Left ventricle myocardium inferior (tissue), 1 donor: ENCODE measurements around the gene SERGEF. TPM values are rescaled to one million over a fixed set of nuclear protein-coding genes. Genes with fewer than 3 reads are reported as not detected.

Experiments
- DNase-seq: peaks from one replicate; pipeline ENCODE4 v3.0.0-alpha.2; 2020
- H3K27ac ChIP-seq: fragments of 200-600 bp; replicated peaks from 2 replicates; pipeline ENCODE4 v1.8.0; 2021
- H3K27me3 ChIP-seq: fragments of 200-600 bp; 2 replicates; pipeline ENCODE4 v1.8.0; 2021; ENCODE audit warnings: low read depth
- H3K36me3 ChIP-seq: fragments of 200-600 bp; 2 replicates; pipeline ENCODE4 v1.8.0; 2021
- H3K4me1 ChIP-seq: fragments of 200-600 bp; 2 replicates; pipeline ENCODE4 v1.8.0; 2021
- H3K4me3 ChIP-seq: fragments of 200-600 bp; 2 replicates; pipeline ENCODE4 v1.8.0; 2021; ENCODE audit warnings: mild to moderate bottlenecking, moderate library complexity
- H3K9me3 ChIP-seq: fragments of 200-600 bp; replicated peaks from 2 replicates; pipeline ENCODE4 v1.8.0; 2021
- CTCF ChIP-seq: fragments of 200-600 bp; IDR thresholded peaks from 2 replicates; pipeline ENCODE4 v1.8.0; 2021; ENCODE audit warnings: antibody characterized with exemption, mild to moderate bottlenecking, borderline replicate concordance
- intact Hi-C: fragments of 100-400 bp; cut with micrococcal nuclease; formaldehyde crosslinking; loops from one replicate; pipeline ENCODE4 v1.11.0; 2022
- total RNA-seq: library from RNA; stranded (reverse); fragmentation: NEBNext Ultra II Directional; extraction: Animal tissue kit (Norgen Biotek cat#: 25700); gene quantifications from one replicate; pipeline ENCODE4 v1.2.1, GENCODE V29; 2021
- donor health status: DM: no; HTN: yes; CAD: no; lungs with severe emphysema.

Gene SERGEF
- total RNA-seq, 1 donor from 2014 or later, result 13.1 TPM

GRCh38 chr11:17914957-17915356, 97.9 kb downstream of the SERGEF start:
- no peak overlapping the region for H3K4me3 ChIP-seq
- intact Hi-C loops, result no loop called here
- H3K36me3 ChIP-seq, result peaks cover 5% of the 10 kb centered on the region
- no peak overlapping the region for H3K27ac ChIP-seq
- no peak for DNase-seq
- no peaks in the 10 kb centered on the region for H3K4me1 ChIP-seq
- H3K27me3 ChIP-seq, result no peaks in the 10 kb centered on the region
- no peaks in the 10 kb centered on the region for H3K9me3 ChIP-seq
- no peak for TF ChIP-seq CTCF

- no peaks in the 10 kb centered on the region for H3K9me3 ChIP-seq
- DNase-seq, result no peak
- peaks cover 5% of the 10 kb centered on the region for H3K36me3 ChIP-seq
- intact Hi-C loops, result no loop called here
- no peak overlapping the region for H3K27ac ChIP-seq
- H3K27me3 ChIP-seq, result no peaks in the 10 kb centered on the region
- no peak overlapping the region for H3K4me3 ChIP-seq
- H3K4me1 ChIP-seq, result no peaks in the 10 kb centered on the region
- no peak for TF ChIP-seq CTCF
These were observed 105.8 kb downstream of the SERGEF start for GRCh38 chr11:17907046-17907445.

GRCh38 chr11:17906436-17906835, 106.4 kb downstream of the SERGEF start:
- TF ChIP-seq CTCF, result peak; percentile 37
- Histone ChIP-seq H3K9me3 (no peaks in the 10 kb centered on the region), H3K4me1 (no peaks in the 10 kb centered on the region), H3K27ac (no peak overlapping the region), H3K4me3 (no peak overlapping the region), H3K27me3 (no peaks in the 10 kb centered on the region), H3K36me3 (peaks cover 5% of the 10 kb centered on the region)
- no peak for DNase-seq
- intact Hi-C loops, result no loop called here

GRCh38 chr11:17905477-17905876, 107.4 kb downstream of the SERGEF start:
- H3K4me1 ChIP-seq, result no peaks in the 10 kb centered on the region
- no peak overlapping the region for H3K27ac ChIP-seq
- H3K9me3 ChIP-seq, result no peaks in the 10 kb centered on the region
- TF ChIP-seq CTCF, result no peak
- DNase-seq, result no peak
- no peaks in the 10 kb centered on the region for H3K27me3 ChIP-seq
- intact Hi-C loops, result no loop called here
- no peak overlapping the region for H3K4me3 ChIP-seq
- H3K36me3 ChIP-seq, result peaks cover 5% of the 10 kb centered on the region

- Histone ChIP-seq H3K27me3 (no peaks in the 10 kb centered on the region), H3K4me1 (no peaks in the 10 kb centered on the region), H3K36me3 (peaks cover 5% of the 10 kb centered on the region), H3K4me3 (no peak overlapping the region), H3K27ac (no peak overlapping the region), H3K9me3 (no peaks in the 10 kb centered on the region)
- DNase-seq, result no peak
- TF ChIP-seq CTCF, result no peak
- intact Hi-C loops, result no loop called here
These were observed 111.4 kb downstream of the SERGEF start for GRCh38 chr11:17901481-17901880.

GRCh38 chr11:17898782-17899181, 114.1 kb downstream of the SERGEF start:
- Histone ChIP-seq H3K4me1 (peaks cover 8% of the 10 kb centered on the region), H3K9me3 (no peaks in the 10 kb centered on the region), H3K36me3 (peaks cover 1% of the 10 kb centered on the region), H3K4me3 (no peak overlapping the region), H3K27me3 (no peaks in the 10 kb centered on the region), H3K27ac (no peak overlapping the region)
- intact Hi-C loops, result no loop called here
- TF ChIP-seq CTCF, result no peak
- DNase-seq, result no peak
